ENCODE data around the gene RAD54L. TPM values are rescaled to one million over a fixed set of nuclear protein-coding genes. Genes with fewer than 3 reads are reported as not detected.
"Not testable (repeated sequence)": the region's sequence is repeated elsewhere in the genome, so short reads cannot be mapped to it uniquely, and the experiment has no call there.

The RAD54L gene
- total RNA-seq, 1 donor from 2014 or later = 17.0 TPM

DNA sequence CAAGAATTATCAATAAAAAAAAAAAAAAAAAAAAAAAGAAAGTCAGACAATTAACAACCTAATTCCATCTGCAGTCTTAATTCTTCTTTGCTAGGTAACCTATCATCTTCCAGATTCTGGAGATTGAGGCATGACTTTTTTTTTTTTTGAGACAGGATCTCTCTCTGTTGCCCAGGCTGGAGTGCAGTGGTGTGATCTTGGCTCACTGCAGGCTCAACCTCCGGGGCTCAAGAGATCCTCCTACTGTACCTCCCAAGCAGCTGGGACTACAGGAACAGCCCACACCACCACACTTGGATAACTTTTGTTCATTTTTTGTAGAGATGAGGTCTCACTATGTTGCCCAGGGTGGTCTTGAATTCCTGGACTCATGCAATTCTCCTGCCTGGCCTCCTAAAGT, 4.6 kb upstream of the RAD54L start:
- TF ChIP-seq, protein P1, sequence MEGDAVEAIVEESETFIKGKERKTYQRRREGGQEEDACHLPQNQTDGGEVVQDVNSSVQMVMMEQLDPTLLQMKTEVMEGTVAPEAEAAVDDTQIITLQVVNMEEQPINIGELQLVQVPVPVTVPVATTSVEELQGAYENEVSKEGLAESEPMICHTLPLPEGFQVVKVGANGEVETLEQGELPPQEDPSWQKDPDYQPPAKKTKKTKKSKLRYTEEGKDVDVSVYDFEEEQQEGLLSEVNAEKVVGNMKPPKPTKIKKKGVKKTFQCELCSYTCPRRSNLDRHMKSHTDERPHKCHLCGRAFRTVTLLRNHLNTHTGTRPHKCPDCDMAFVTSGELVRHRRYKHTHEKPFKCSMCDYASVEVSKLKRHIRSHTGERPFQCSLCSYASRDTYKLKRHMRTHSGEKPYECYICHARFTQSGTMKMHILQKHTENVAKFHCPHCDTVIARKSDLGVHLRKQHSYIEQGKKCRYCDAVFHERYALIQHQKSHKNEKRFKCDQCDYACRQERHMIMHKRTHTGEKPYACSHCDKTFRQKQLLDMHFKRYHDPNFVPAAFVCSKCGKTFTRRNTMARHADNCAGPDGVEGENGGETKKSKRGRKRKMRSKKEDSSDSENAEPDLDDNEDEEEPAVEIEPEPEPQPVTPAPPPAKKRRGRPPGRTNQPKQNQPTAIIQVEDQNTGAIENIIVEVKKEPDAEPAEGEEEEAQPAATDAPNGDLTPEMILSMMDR (IDR thresholded peaks at IDR 0.05; ENCODE audit: unreplicated experiment) = no peak
- Mint-ChIP-seq H3K36me3 (ENCODE audit: insufficient read depth) (peaks cover 6% of the 10 kb centered on the region), H3K27me3 (no peaks in the 10 kb centered on the region), H3K9me3 (ENCODE audit: low read depth) (peaks cover 12% of the 10 kb centered on the region), H3K4me1 (ENCODE audit: low read depth) (peaks cover 2% of the 10 kb centered on the region), H3K27ac (peak overlapping the region; percentile 41), H3K4me3 (ENCODE audit: low read depth) (no peak overlapping the region)
- no peak for DNase-seq (ENCODE audit: low spot score, unreplicated experiment)

DNA sequence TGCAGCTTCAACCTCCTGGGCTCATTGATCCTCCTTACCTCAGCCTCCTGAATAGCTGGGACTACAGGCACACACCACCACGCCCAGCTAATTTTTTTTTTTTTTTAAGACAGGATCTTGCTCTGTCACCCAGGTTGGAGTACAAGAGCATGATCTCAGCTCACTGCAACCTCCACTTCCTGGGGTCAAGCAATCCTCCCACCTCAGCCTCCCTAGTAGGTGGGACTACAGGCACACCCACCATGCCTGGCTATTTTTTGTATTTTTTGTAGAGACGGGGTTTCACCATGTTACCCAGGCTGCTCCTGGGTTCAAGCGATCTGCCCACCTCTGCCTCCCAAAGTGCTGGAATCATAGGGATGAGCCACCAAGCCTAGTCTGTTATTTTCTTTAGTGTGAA, 3.7 kb upstream of the RAD54L start:
- not testable (repeated sequence) for DNase-seq (ENCODE audit: low spot score, unreplicated experiment); H3K36me3 Mint-ChIP-seq (ENCODE audit: insufficient read depth); H3K4me3 Mint-ChIP-seq (ENCODE audit: low read depth)

GRCh38 chr1:46244656-46245371, 2.7 kb upstream of the RAD54L start:
- DNase-seq (ENCODE audit: low spot score, unreplicated experiment) = no peak
- peaks cover 11% of the 10 kb centered on the region for H3K4me1 Mint-ChIP-seq (ENCODE audit: low read depth)
- TF ChIP-seq, protein P1 (IDR thresholded peaks at IDR 0.05; ENCODE audit: unreplicated experiment) = peak; percentile 19

More for the DNA sequence above, 3.7 kb upstream of the RAD54L start:
- H3K27ac Mint-ChIP-seq; H3K9me3 Mint-ChIP-seq (ENCODE audit: low read depth); H3K4me1 Mint-ChIP-seq (ENCODE audit: low read depth); H3K27me3 Mint-ChIP-seq: not testable (repeated sequence)

DNA sequence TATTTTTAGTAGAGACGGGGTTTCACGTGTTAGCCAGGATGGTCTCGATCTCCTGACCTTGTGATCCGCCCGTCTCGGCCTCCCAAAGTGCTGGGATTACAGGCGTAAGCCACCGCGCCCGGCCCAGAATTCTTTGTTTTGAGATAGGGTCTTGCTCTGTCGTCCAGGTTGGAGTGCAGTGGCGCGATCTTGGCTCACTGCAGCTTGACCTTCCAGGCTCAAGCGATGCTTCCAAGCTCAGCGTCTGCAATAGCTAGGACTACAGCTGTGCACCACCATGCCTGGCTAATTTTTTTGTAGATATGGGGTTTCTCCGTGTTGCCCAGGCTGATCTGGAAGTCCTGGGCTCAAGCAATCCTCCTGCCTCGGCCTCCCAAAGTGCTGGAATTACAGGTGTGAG, 1.4 kb upstream of the RAD54L start:
- not testable (repeated sequence) for H3K36me3 Mint-ChIP-seq (ENCODE audit: insufficient read depth); H3K27ac Mint-ChIP-seq; H3K27me3 Mint-ChIP-seq; H3K9me3 Mint-ChIP-seq (ENCODE audit: low read depth); DNase-seq (ENCODE audit: low spot score, unreplicated experiment)
- H3K4me1 Mint-ChIP-seq (ENCODE audit: low read depth) = peaks cover 11% of the 10 kb centered on the region
- peak overlapping the region; percentile 95 for H3K4me3 Mint-ChIP-seq (ENCODE audit: low read depth)

More at GRCh38 chr1:46244656-46245371, 2.7 kb upstream of the RAD54L start:
- Mint-ChIP-seq H3K9me3 (ENCODE audit: low read depth) (no peaks in the 10 kb centered on the region), H3K27me3 (no peaks in the 10 kb centered on the region), H3K4me3 (ENCODE audit: low read depth) (no peak overlapping the region), H3K27ac (no peak overlapping the region), H3K36me3 (ENCODE audit: insufficient read depth) (peaks cover 2% of the 10 kb centered on the region)

DNA sequence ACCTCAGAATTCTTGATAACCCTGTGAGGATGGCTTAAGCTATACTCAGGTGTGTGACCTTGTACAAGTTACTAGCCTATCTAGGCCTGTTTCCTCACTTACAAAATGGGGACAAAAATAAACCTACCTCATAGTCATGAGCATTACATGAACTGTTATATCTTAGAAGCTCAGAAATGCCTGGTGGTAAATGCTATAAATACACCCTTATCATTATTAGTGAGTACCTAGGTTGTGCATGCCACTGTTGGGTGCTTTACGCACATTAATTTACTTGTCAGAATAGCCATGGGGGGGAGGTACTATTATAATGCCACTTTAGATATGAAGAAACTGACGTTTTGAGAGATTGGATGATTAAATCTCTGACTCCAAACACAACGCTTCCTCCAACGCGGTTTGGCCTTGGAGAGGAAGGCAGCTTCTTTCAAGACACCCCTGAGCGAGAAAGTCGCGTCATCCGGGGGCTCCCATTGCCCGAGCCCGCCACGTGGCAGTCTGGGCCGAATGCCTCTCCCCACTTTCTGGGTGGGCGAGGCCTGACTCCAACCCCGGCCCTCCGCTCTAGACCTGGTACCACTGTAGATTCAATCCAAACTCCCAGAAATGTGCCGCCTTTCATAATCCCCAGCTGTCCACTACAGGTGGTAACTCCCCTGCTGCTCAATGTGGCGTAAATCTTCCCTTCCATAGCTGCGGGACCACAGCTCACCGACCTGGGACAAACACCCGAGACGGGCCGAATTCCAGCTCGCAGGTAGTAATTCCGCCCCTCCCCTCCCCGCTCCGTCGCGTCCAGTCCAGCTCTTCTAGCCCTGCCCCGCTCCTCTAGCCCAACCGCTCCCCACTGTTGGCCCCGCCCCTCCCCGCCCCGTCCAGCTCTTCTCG, 771 bp upstream of the RAD54L start:
- peak overlapping the region; percentile 99 for H3K27ac Mint-ChIP-seq
- H3K27me3 Mint-ChIP-seq = no peaks in the 10 kb centered on the region
- DNase-seq (ENCODE audit: low spot score, unreplicated experiment) = no peak
- TF ChIP-seq, protein P1 (IDR thresholded peaks at IDR 0.05; ENCODE audit: unreplicated experiment) = peak; percentile 8
- H3K36me3 Mint-ChIP-seq (ENCODE audit: insufficient read depth) = peaks cover 2% of the 10 kb centered on the region
- no peaks in the 10 kb centered on the region for H3K9me3 Mint-ChIP-seq (ENCODE audit: low read depth)
- peaks cover 11% of the 10 kb centered on the region for H3K4me1 Mint-ChIP-seq (ENCODE audit: low read depth)
- H3K4me3 Mint-ChIP-seq (ENCODE audit: low read depth) = peak overlapping the region; percentile 95

GRCh38 chr1:46248122-46248920, 758 bp downstream of the RAD54L start:
- TF ChIP-seq, protein P1 (IDR thresholded peaks at IDR 0.05; ENCODE audit: unreplicated experiment) = peak; percentile 22
- Mint-ChIP-seq H3K4me3 (ENCODE audit: low read depth) (peak overlapping the region; percentile 92), H3K4me1 (ENCODE audit: low read depth) (peaks cover 11% of the 10 kb centered on the region), H3K36me3 (ENCODE audit: insufficient read depth) (peaks cover 10% of the 10 kb centered on the region), H3K27ac (peak overlapping the region; percentile 89), H3K27me3 (no peaks in the 10 kb centered on the region), H3K9me3 (ENCODE audit: low read depth) (no peaks in the 10 kb centered on the region)
- DNase-seq (ENCODE audit: low spot score, unreplicated experiment) = no peak
